GM12875 (cell line): ENCODE results near the gene NME1.

Experiments
- H3K4me3 ChIP-seq: one replicate; pipeline ENCODE4 v1.5.1; 2011; ENCODE audit warnings: low read depth, low read length, control low read depth
- CTCF ChIP-seq: IDR thresholded peaks from 2 replicates; pipeline ENCODE4 v1.5.1; 2011; ENCODE audit warnings: low read depth, mild to moderate bottlenecking, control low read depth, inconsistent platforms, low read length, moderate library complexity, borderline replicate concordance; ENCODE audit not compliant: insufficient read depth

Gene NME1

GRCh38 chr17:51184124-51184523 lies 30.8 kb downstream of the NME1 start:
- TF ChIP-seq CTCF = no peak

GRCh38 chr17:51185763-51186332 lies 32.5 kb downstream of the NME1 start:
- no peak overlapping the region for H3K4me3 ChIP-seq
- TF ChIP-seq CTCF = no peak

More at GRCh38 chr17:51184124-51184523, 30.8 kb downstream of the NME1 start:
- H3K4me3 ChIP-seq = no peak overlapping the region

- TF ChIP-seq CTCF = no peak
- H3K4me3 ChIP-seq = no peak overlapping the region
These were observed 35.0 kb downstream of the NME1 start for GRCh38 chr17:51188271-51188833.

- TF ChIP-seq CTCF = no peak
These were observed 35.8 kb downstream of the NME1 start for GRCh38 chr17:51189162-51189561.

GRCh38 chr17:51189628-51190027 lies 36.3 kb downstream of the NME1 start:
- no peak overlapping the region for H3K4me3 ChIP-seq
- no peak for TF ChIP-seq CTCF

More at GRCh38 chr17:51189162-51189561, 35.8 kb downstream of the NME1 start:
- H3K4me3 ChIP-seq = no peak overlapping the region

- H3K4me3 ChIP-seq = no peak overlapping the region
These were observed 38.5 kb downstream of the NME1 start for GRCh38 chr17:51191895-51192294.

More at GRCh38 chr17:51191895-51192294, 38.5 kb downstream of the NME1 start:
- no peak for TF ChIP-seq CTCF
